ENCODE data around the gene VWF.
A peak's percentile ranks its signal among the peaks of the same experiment; 100 is the strongest.

VWF gene

GRCh38 chr12:6124411-6125309 is at the start of gene VWF:
Gene VWF (minus strand): TSS chr12:6124670. CDS start chr12:6123196, 1,474 bp downstream.
- no peak for TF ChIP-seq CTCF (IDR thresholded peaks at IDR 0.05; ENCODE audit: insufficient read depth, low read depth, low read length, missing control alignments)
- no peak within 1 kb of the TSS for H3K4me3 ChIP-seq (ENCODE audit: low read length)
- DNase-seq (ENCODE audit: low read depth): peak; percentile 46

- no peak for TF ChIP-seq CTCF (IDR thresholded peaks at IDR 0.05; ENCODE audit: insufficient read depth, low read depth, low read length, missing control alignments)
- DNase-seq (ENCODE audit: low read depth): no peak
- no peak overlapping the region for H3K4me3 ChIP-seq (ENCODE audit: low read length)
Observed at GRCh38 chr12:6172862-6173261, 48.4 kb upstream of the VWF start.

GRCh38 chr12:6172086-6172485 is 47.6 kb upstream of the VWF start:
- no peak for DNase-seq (ENCODE audit: low read depth)
- no peak overlapping the region for H3K4me3 ChIP-seq (ENCODE audit: low read length)
- TF ChIP-seq CTCF (IDR thresholded peaks at IDR 0.05; ENCODE audit: insufficient read depth, low read depth, low read length, missing control alignments): no peak

GRCh38 chr12:6171409-6172015 is 47.0 kb upstream of the VWF start:
- no peak for TF ChIP-seq CTCF (IDR thresholded peaks at IDR 0.05; ENCODE audit: insufficient read depth, low read depth, low read length, missing control alignments)
- no peak overlapping the region for H3K4me3 ChIP-seq (ENCODE audit: low read length)
- no peak for DNase-seq (ENCODE audit: low read depth)

- H3K4me3 ChIP-seq (ENCODE audit: low read length): no peak overlapping the region
- peak; percentile 93 for DNase-seq (ENCODE audit: low read depth)
- TF ChIP-seq CTCF (IDR thresholded peaks at IDR 0.05; ENCODE audit: insufficient read depth, low read depth, low read length, missing control alignments): no peak
Observed at GRCh38 chr12:6167327-6168280, 43.1 kb upstream of the VWF start.

- no peak overlapping the region for H3K4me3 ChIP-seq (ENCODE audit: low read length)
- DNase-seq (ENCODE audit: low read depth): no peak
- TF ChIP-seq CTCF (IDR thresholded peaks at IDR 0.05; ENCODE audit: insufficient read depth, low read depth, low read length, missing control alignments): no peak
Observed at GRCh38 chr12:6166808-6167207, 42.3 kb upstream of the VWF start.
